ENCODE results near the gene CMSS1.
A peak's percentile ranks its signal among the peaks of the same experiment; 100 is the strongest.

The CMSS1 gene

DNA sequence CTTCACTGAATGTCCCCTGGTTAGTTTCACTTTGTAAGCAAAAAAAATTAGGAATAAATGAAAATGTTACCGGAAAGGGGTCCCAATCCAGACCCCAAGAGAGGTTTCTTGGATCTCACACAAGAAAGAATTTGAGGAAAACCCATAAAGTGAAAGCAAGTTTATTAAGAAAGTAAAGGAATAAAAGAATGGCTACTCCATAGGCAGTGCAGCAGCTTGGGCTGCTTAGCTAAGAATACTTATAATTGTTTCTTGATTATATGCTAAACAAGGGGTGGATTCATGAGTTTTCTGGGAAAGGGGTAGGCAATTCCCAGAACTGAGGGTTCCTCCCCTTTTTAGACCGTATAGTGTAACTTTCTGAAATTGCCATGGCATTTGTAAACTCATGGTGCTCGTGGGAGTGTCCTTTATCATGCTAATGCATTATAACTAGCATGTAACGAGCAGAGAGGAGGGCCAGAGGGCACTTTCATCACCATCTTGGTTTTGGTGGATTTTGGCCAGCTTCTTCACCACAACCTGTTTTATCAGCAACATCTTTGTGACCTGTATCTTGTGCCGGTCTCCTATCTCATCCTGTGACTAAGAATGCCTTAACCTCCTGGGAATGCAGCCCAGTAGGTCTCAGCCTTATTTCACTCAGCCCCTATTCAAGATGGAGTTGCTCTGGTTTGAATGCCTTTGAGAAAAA, 41.0 kb upstream of the CMSS1 start:
- peak in 1 of 2 donors; percentile 67 for DNase-seq (ENCODE audit: low read depth in 2 of 2)
- no peak for TF ChIP-seq CTCF (IDR thresholded peaks at IDR 0.05; ENCODE audit: low read depth, low read length)
- no peak overlapping the region for H3K4me3 ChIP-seq (replicated peaks in 1 of 2; ENCODE audit: low read depth in 2 of 2, low read length in 2 of 2)

- no peak overlapping the region for H3K4me3 ChIP-seq (replicated peaks in 1 of 2; ENCODE audit: low read depth in 2 of 2, low read length in 2 of 2)
These were observed 40.5 kb upstream of the CMSS1 start for GRCh38 chr3:99777210-99777549.

DNA sequence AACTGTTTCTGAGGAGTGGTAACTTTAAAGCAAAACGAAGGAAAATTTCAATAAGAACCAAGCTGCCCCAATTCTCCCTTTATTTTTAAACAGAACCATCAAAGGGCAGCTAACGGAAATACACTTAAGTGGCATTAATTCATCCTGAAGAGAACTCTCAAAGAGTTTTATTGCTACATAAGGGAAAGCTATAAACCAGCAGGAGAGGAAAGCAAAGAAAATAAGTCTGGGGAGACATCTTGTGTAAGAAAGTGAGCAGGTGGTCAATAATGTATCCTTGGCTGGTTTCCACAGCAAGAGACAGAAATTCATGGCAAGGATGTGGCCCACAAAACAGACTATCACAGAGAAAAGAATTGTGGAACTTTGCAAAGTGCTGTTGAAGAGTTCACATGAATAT, 40.0 kb upstream of the CMSS1 start:
- TF ChIP-seq CTCF (IDR thresholded peaks at IDR 0.05; ENCODE audit: low read depth, low read length): no peak
- no peak for DNase-seq (ENCODE audit: low read depth in 2 of 2)
- no peak overlapping the region for H3K4me3 ChIP-seq (replicated peaks in 1 of 2; ENCODE audit: low read depth in 2 of 2, low read length in 2 of 2)

More at GRCh38 chr3:99777210-99777549, 40.5 kb upstream of the CMSS1 start:
- no peak for DNase-seq (ENCODE audit: low read depth in 2 of 2)
- TF ChIP-seq CTCF (IDR thresholded peaks at IDR 0.05; ENCODE audit: low read depth, low read length): no peak

DNA sequence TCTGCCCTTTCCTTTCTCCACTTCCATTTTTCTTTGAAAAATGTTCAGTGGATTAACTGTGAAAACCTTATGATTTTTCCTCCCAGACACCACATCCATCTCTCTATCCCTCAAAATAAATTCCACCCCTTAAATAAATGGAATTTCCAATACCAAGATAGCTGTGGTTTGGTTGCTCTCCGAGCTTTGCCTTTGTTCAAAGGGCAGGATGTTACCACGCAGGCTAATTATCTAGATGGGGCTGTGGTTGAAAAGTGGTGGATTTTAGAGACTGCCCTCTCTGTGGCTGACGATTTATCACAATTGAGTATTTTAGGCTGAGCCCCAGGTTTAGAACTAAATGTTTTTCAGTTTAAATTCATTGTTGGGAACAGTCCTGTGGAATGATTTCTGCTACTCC, 36.9 kb upstream of the CMSS1 start:
- peak in 1 of 2 donors; percentile 20 for DNase-seq (ENCODE audit: low read depth in 2 of 2)
- no peak overlapping the region for H3K4me3 ChIP-seq (replicated peaks in 1 of 2; ENCODE audit: low read depth in 2 of 2, low read length in 2 of 2)
- no peak for TF ChIP-seq CTCF (IDR thresholded peaks at IDR 0.05; ENCODE audit: low read depth, low read length)

GRCh38 chr3:99781761-99782160, 35.9 kb upstream of the CMSS1 start:
- DNase-seq (ENCODE audit: low read depth in 2 of 2): peak in 1 of 2 donors; percentile 59
- TF ChIP-seq CTCF (IDR thresholded peaks at IDR 0.05; ENCODE audit: low read depth, low read length): no peak
- no peak overlapping the region for H3K4me3 ChIP-seq (replicated peaks in 1 of 2; ENCODE audit: low read depth in 2 of 2, low read length in 2 of 2)

DNA sequence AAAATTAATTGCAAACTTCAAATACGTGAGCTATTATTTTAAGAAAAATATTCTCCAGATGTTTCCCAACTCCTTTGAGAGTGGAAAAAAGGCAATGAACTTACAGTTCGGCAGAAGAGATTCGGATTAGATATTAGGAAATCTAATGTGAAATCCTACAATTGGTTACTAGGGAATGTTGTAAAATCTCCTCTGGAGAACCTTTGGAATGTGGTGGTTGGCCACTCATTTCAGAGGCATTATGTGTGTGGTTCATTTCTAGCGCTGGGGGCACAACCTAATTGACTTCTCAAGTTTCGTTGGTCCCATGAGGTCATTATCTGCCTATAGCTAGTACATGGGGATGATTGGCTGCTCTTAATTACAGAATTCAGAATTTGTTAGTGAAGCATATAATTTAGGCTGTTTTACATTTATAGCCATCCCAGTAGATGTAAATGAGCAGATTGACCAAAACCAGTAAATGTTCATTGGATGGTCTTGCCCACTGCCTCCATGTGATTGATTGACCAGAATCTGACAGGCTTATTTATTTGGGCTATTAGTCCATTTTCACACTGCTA, 34.6 kb upstream of the CMSS1 start:
- no peak for TF ChIP-seq CTCF (IDR thresholded peaks at IDR 0.05; ENCODE audit: low read depth, low read length)
- H3K4me3 ChIP-seq (replicated peaks in 1 of 2; ENCODE audit: low read depth in 2 of 2, low read length in 2 of 2): no peak overlapping the region
- peak; percentile 78 to 84 for DNase-seq (ENCODE audit: low read depth in 2 of 2)
